GM18498 (cell line): ENCODE data around the gene TNNC2.
"Not testable (repeated sequence)": the region's sequence is repeated elsewhere in the genome, so short reads cannot be mapped to it uniquely, and the experiment has no call there.

Source experiments
- ATAC-seq: cut with Tn5 transposase; IDR thresholded peaks from one replicate; pipeline ENCODE4 v1.9.1; 2021; ENCODE audit warnings: mild to moderate bottlenecking, moderate library complexity; ENCODE audit not compliant: unreplicated experiment

Gene TNNC2

DNA sequence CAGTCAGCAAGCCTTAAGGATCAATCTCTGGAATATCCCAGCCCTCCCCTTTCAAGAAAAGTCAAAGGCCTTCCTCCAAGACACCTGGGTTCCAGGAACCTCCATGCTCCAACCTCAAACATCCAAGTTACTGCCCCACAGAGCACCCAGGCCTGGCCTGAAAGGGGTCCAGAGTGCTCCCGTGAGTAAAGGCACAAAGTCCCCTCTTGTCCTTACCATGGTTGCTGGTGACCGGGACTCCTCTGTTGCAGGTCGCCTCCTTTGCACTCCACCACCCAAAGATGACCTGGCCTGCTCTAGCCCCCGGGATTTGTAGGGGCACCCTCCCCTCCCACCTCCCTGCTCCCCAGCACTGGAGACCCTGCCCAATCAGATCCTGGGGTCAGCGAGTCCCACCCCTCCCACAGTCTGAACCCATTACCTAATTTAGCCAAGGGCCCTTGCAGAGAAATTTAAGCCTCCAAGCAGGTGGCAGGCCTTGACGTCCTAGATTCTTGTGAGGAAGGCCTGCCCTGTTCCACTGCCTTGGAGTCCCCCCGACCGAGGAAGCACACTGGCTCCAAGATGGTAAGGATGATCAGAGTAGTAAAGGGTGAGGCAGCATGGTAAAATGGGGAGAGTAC lies at the start of gene TNNC2:
TNNC2 (minus strand) TSS at position 283 of the 623 bp plus-strand sequence; CDS start at position 219, 64 bp downstream.
- ATAC-seq = no peak

DNA sequence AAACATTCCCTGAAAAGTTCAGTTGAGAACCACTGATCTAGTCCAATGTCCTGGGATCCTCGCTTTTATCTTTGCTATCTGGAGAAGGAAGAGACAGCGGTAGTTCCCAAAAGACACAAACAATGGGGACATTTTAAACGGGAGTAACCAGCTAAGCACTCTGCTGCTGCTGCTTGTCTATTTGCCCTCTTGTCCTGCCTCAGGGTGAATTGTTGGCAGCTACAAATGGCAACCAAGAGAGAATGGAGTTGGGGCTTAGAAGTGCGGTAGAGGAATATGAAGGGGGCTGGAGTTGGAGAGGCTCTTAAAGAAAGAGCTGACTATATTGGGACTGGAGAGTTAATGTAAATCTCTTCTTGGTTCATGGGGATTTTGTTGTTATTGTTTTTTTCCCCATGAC lies 47.5 kb upstream of the TNNC2 start:
- no peak for ATAC-seq

- ATAC-seq = not testable (repeated sequence)
Measured at GRCh38 chr20:45874104-45874481, 47.0 kb upstream of the TNNC2 start.

DNA sequence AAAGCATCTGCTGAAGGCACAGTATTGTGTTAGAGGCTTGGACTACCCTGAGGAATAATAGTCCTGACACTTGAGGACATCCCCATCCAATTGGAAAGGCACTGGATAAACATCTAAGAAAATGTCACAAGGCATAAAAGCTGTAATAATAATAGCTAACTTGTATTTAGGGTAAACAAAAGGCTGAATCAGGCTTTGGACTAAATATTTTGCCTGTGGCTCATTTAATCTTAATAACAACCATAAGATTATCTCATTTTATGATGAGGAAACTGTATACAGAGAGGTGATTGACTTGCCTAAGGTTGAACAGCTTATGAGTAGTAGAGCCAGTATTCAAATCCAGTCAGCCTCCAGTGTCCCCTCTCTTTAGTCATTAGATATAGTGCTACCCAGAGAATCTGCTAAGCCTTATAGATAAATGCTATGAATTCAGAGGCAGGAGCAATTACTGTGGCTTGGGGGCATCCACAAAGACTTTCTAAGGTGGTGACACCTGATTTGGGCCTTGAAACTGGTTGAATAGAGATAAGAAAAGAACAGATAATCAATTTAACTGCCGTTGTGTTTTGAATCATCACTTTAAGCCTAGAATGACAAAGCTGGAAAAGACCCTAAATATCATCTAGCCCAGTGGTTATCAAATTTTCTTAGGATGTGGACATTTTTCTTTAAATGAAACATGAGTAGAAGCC lies 46.4 kb upstream of the TNNC2 start:
- no peak for ATAC-seq

- ATAC-seq = no peak
Measured at GRCh38 chr20:45872626-45873025, 45.5 kb upstream of the TNNC2 start.

- ATAC-seq = no peak
Measured at GRCh38 chr20:45867819-45868176, 40.7 kb upstream of the TNNC2 start.

DNA sequence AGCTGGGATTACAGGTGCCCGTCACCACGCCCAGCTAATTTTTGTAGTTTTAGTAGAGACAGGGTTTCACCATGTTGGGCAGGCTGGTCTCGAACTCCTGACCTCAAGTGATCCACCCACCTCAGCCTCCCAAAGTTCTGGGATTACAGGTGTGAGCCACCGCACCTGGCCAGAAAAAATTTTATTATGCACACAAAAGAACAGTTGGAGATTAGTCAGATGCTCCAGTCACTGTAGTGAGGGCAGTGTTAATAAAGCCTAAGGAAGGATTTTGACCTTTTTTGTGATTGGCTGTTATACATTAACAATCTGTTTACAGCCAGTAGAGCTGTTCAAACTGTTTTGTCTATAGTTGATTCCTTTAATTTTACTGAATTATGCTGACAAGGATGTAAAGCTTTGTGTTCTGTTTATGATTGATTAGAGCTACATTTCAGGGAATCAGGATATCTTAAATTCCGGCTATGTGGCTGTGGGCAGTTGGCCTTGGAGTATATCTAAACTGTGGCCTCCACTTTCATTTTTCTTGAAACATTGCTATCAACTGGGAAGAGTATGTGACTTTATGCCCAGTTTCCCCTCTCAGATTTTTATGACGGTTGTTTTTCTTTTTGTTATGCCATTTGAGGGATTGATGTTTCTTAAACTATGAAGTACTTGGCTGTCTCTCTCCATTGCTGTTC lies 40.2 kb upstream of the TNNC2 start:
- no peak for ATAC-seq

DNA sequence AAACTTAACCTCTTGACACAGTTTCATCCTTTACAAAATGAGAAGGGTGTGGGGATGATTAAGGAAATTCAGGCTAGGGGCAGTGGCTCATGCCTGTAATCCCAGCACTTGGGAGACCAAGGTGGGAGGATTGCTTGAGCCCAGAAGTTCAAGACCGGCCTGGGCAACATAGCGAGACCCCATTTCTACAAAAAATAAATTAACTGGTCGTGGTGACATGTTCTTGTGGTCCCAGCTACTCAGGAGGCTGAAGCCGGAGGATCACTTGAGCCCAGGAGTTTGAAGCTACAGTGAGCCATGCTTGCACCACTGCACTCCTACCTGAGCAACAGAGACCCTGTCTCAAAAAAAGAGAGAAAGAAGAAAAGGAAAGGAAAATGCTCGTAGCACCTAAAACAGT lies 39.3 kb upstream of the TNNC2 start:
- ATAC-seq = no peak

DNA sequence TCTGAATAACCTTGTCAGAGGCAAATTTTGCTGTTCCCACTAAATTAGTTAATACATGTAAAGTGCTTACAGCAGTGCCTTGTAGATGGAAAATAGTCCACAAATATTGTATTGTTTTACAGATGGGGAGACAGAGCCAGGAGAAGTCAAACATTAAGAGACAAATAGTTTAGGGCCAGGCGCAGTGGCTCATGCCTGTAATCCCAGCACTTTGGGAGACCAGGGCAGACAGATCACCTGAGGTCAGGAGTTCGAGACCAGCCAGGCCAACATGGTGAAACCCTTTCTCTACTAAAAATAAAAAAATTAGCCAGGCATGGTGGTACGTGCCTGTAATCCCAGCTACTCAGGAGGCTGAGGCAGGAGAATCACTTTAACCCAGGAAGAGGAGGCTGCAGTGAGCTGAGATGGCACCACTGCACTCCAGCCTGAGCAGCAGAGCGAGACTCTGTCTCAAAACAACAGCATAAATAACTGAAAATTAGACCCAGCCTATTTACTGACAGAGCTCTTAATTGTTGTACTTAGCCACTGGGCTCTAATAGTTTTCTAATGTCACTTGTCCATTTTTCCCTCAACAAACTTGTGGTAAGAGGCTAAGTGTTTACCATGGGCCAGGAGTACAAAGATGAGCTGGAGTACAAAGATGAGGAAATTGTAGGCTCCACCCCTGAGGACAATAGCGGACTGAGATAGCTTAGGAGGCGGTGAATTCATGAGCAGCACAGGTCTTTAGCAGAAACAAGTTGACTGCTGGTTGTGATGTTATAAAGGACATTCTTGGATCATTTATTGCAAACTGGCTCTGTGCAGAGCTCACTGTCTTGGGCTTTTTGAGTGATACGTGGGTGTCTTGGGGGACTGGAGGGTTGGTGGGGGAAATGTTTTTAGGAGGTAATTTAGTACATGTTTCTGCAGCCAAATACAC lies 36.7 kb upstream of the TNNC2 start:
- no peak for ATAC-seq

DNA sequence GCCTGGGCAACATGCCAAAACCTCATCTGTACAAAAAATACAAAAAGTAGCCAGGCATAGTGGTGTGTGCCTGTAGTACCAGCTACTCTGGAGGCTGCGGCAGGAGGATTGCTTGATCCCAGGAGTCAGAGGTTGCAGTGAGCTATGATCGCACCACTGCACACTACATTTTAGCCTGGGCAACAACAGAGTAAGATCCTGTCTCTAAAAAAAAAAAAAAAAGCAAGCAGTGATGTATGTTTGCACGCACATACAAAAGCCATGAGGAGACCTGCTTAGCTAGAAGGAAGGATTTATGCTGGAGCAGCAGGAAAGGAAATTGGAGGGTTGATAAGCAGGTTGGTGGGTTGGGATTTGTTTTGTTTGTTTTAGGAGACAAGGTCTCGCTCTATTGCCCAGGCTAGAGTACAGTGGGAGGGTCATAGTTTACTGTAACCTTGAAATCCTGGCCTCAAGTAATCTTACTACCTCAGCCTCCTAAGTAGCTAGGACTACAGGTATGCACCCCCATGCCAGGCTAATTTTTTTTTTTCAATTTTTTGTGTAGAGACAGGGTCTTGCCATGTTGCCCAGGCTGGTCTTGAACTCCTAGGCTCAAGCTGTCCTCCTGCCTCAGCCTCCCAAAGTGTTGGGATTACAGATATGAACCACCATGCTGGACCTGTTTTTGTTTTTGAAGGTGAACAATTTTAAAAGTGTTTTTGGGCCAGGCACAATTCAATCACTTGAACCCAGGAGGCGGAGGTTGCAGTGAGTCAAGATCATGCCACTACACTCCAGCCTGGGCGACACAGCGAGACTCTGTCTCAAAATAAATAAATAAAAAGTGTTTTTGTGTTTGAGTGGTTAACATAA lies 34.3 kb upstream of the TNNC2 start:
- no peak for ATAC-seq

DNA sequence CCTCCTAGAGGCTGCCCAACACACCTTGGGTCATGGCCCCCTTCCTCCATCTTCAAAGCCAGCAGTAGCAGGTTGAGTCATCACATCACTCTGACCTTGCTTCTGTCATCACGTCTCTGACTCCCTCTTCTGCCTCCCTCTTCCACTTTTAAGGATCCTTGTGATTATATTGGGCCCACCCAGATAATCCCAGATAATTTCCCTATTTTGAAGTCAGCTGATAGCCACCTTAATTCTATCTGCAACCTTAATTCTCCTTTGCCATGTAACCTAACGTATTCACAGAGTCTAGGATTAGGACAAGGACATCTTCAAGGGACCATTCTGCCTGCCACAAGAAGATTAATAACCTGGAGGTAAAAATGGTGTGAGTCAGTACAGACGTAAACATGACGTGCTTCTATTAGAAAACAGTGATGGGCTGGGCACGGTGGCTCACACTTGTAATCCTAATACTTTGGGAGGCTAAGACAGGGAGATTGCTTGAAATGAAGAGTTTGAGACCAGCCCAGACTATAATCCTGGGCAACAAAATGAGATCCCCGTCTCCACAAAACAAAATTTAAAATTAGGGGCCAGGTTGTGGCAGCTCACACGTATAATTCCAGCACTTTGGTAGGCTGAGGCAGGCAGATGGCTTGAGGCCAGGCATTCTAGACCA lies 33.6 kb upstream of the TNNC2 start:
- no peak for ATAC-seq

DNA sequence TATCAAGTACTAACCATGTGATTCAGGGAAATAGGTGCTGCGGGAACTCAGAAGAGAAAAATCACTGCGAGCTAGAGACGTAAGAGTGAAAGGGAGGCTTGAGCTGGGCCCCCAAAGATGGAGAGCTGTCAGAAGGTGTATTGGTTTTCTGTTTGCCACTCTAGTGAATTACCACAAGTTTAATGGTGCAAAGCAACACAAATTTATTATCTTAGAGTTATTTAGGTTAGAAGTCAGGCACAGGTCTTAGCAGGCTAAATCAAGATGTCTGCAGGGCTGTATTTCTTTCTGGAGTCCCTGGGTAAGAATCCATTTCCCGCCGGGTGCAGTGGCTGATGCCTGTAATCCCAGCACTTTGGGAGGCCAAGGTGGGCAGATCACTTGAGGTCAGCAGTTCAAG lies 32.8 kb upstream of the TNNC2 start:
- ATAC-seq = no peak

DNA sequence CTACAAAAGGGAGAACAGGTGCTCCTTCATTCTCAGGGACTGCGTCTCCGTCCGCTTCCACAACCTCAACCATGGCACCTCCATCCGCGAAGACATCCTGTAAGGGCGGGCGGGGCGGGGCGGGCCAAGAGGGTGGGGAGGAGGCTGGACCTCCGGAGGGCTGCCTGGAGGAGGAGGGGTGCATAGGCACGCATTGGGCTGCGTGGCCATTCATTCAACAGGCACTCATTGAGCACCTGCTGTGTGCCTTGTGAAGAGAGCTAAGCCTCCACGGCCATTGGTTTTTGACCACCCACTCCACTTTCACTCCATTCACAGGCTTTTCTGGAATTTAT lies 30.7 kb upstream of the TNNC2 start:
- peak; percentile 25 for ATAC-seq

DNA sequence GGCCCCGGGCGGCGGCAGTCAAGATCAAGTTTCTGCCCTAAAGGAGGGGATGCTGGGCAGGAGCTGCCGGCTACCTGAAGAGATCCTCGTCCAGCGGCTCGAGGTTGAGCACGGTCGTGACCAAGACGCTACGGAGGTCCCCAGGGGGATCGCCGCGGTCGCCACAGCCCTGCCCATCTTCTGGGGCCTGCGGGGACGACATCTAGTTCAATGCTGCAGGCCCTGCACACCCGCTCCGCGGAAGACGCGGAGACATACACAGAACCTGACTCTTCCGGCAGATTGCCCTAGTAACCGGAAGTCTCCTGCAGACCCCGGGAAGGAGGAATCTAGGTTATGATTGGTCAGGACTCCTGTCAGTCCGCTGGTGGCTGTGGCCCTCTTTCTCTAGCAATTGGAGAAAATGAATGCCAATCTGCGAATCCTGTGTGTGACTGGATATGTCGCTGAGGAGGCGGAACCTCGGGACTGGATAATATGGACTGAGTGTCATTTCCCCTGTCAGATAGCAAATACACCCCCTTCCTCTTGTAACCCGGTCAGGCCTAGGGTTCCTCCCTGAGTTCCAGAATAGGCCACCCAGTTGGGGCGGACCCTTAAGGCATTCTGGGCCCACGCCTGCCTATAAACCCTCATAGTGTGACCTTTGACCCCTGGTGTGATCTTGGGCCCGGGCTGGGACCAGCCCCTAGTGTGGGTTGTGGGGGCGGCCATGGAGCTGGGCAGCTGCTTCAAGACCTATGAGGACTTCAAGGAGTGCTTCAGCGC lies 30.2 kb upstream of the TNNC2 start, which contains the start of the genes ACOT8 and ZSWIM3:
ACOT8 (minus strand) TSS at position 279 of the 768 bp plus-strand sequence; CDS start at position 202, 77 bp downstream.
ZSWIM3 (plus strand) TSS at position 501 of the 768 bp plus-strand sequence; CDS start at position 713, 212 bp downstream.
- ATAC-seq = peak; percentile 96

DNA sequence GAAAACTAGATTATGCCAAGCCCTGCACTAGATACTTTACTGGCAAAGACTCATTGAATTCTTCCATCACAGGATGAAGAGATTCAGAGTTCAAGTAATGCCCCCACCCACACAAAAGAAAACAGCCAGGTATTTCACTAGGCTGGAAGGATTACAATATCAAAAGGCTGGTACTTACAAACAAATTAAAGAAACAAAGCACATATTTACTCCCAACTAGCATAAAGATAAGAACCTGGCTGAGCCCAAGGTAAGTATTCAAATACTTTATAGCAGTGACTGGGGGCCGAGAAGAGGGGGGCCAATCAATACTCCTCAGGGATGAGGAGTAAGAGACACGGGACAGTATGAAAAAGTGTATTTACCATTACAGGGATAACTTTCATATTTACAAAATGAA lies 26.4 kb upstream of the TNNC2 start:
- ATAC-seq = no peak

GRCh38 chr20:45852326-45852725 lies 25.2 kb upstream of the TNNC2 start:
- ATAC-seq = no peak

- no peak for ATAC-seq
Measured at GRCh38 chr20:45851501-45851900, 24.4 kb upstream of the TNNC2 start.

GRCh38 chr20:45850926-45851325 lies 23.8 kb upstream of the TNNC2 start:
- ATAC-seq = no peak

GRCh38 chr20:45850238-45850637 lies 23.1 kb upstream of the TNNC2 start:
- no peak for ATAC-seq
